Naive thymus-derived CD4-positive, alpha-beta T cell (primary cell): Measurements from ENCODE around the gene PGPEP1. TPM values are rescaled to one million over a fixed set of nuclear protein-coding genes. Genes with fewer than 3 reads are reported as not detected.

Experiments used
- microRNA-seq: library from miRNA; unstranded; fragments of <30 nt; microRNA quantifications from one replicate; pipeline ENCODE4 v1.2.0, GENCODE V29; 2022; ENCODE audit warnings: borderline microRNAs expressed
- polyA plus RNA-seq, 2 donors: library from polyadenylated mRNA; unstranded; fragments of 300-500 nt; fragmentation: Illumina TruSeq; gene quantifications; one replicate each; pipeline ENCODE4 v1.2.3, GENCODE V29; 2021
- total RNA-seq, 6 experiments: library from RNA in 5 of 6; stranded (reverse) in 5 of 6; gene quantifications; 1 replicate in 5 of 6; 2 replicates in 1 of 6; pipeline ENCODE4 v1.2.3 and lab custom pipeline; 2021 to 2026

The PGPEP1 gene
- total and polyA plus RNA-seq, 7 experiments from 2014 or later = 9.4 to 57.1 (median 41.1) TPM

Small RNAs within 50 kb of the gene (microRNA-seq; reads per million reads assigned to microRNA genes)
- not detected for gene MIR3189

Other genes with a start within 250 kb of the PGPEP1 start
- gene MAST3, start 242.8 kb upstream of the PGPEP1 start, total RNA-seq = 10 to 100 TPM; 36.0 to 58.7 (median 50.6) TPM
- gene MAST3, start 242.8 kb upstream of the PGPEP1 start, polyA plus RNA-seq = 10 to 100 TPM; 10.2 to 20.3 TPM
- gene PIK3R2, start 187.4 kb upstream of the PGPEP1 start, total RNA-seq = 10 to 100 TPM; 12.3 to 24.6 (median 16.4) TPM
- 1 to 10 TPM; 2.2 to 5.1 TPM for gene PIK3R2, start 187.4 kb upstream of the PGPEP1 start, polyA plus RNA-seq
- 100 to 1,000 TPM in 2 of 5 experiments, 10 to 100 TPM in 3; 51.3 to 514 (median 59.5) TPM for gene IFI30, start 166.8 kb upstream of the PGPEP1 start, total RNA-seq
- 1 to 10 TPM; 6.7 to 7.6 TPM for gene IFI30, start 166.8 kb upstream of the PGPEP1 start, polyA plus RNA-seq
- gene MPV17L2, start 147.4 kb upstream of the PGPEP1 start, total RNA-seq = 1 to 10 TPM; 4.8 to 9.4 (median 6.7) TPM
- 10 to 100 TPM in 1 of 2 donors, 1 to 10 TPM in 1; 7.0 to 15.5 TPM for gene MPV17L2, start 147.4 kb upstream of the PGPEP1 start, polyA plus RNA-seq
- gene RAB3A, start 136.6 kb upstream of the PGPEP1 start, total RNA-seq = 10 to 100 TPM in 2 of 5 experiments, 1 to 10 TPM in 3; 5.7 to 16.7 (median 8.8) TPM
- 1 to 10 TPM; 1.9 to 3.3 TPM for gene RAB3A, start 136.6 kb upstream of the PGPEP1 start, polyA plus RNA-seq
- gene PDE4C, start 114.2 kb upstream of the PGPEP1 start, total RNA-seq = not detected
- not detected for gene PDE4C, start 114.2 kb upstream of the PGPEP1 start, polyA plus RNA-seq
- 10 to 100 TPM in 2 of 5 experiments, 1 to 10 TPM in 3; 4.7 to 28.3 (median 9.1) TPM for gene IQCN, start 66.1 kb upstream of the PGPEP1 start, total RNA-seq
- gene IQCN, start 66.1 kb upstream of the PGPEP1 start, polyA plus RNA-seq = under 1 TPM; 0.19 to 0.24 TPM
- 1,000 to 10,000 TPM in 2 of 5 experiments, 100 to 1,000 TPM in 3; 196 to 1,360 (median 279) TPM for gene JUND, start 59.0 kb upstream of the PGPEP1 start, total RNA-seq
- 10 to 100 TPM; 29.0 to 67.3 TPM for gene JUND, start 59.0 kb upstream of the PGPEP1 start, polyA plus RNA-seq
- 100 to 1,000 TPM in 1 of 5 experiments, 10 to 100 TPM in 4; 45.3 to 131 (median 56.2) TPM for gene LSM4, start 17.5 kb upstream of the PGPEP1 start, total RNA-seq
- gene LSM4, start 17.5 kb upstream of the PGPEP1 start, polyA plus RNA-seq = 100 to 1,000 TPM; 123 to 163 TPM
- gene GDF15, start 45.6 kb downstream of the PGPEP1 start, total RNA-seq = under 1 TPM in 4 of 5 experiments, not detected in 1; 0.32 to 0.73 (median 0.58) TPM
- not detected for gene GDF15, start 45.6 kb downstream of the PGPEP1 start, polyA plus RNA-seq
- 10 to 100 TPM in 1 of 5 experiments, 1 to 10 TPM in 2, under 1 TPM in 2; 0.15 to 68.6 (median 1.2) TPM for gene LRRC25, start 57.0 kb downstream of the PGPEP1 start, total RNA-seq
- gene LRRC25, start 57.0 kb downstream of the PGPEP1 start, polyA plus RNA-seq = under 1 TPM; 0.20 to 0.44 TPM
- gene SSBP4, start 78.8 kb downstream of the PGPEP1 start, total RNA-seq = 100 to 1,000 TPM in 1 of 5 experiments, 10 to 100 TPM in 4; 27.0 to 185 (median 40.7) TPM
- gene SSBP4, start 78.8 kb downstream of the PGPEP1 start, polyA plus RNA-seq = 10 to 100 TPM; 33.5 to 42.8 TPM
- gene ISYNA1, start 97.5 kb downstream of the PGPEP1 start, total RNA-seq = 10 to 100 TPM in 4 of 5 experiments, 1 to 10 TPM in 1; 9.5 to 42.5 (median 42.0) TPM
- gene ISYNA1, start 97.5 kb downstream of the PGPEP1 start, polyA plus RNA-seq = 10 to 100 TPM; 21.9 to 29.0 TPM
- gene ELL, start 181.5 kb downstream of the PGPEP1 start, total RNA-seq = 10 to 100 TPM; 18.9 to 70.4 (median 25.0) TPM
- gene ELL, start 181.5 kb downstream of the PGPEP1 start, polyA plus RNA-seq = 10 to 100 TPM in 1 of 2 donors, 1 to 10 TPM in 1; 8.9 to 12.6 TPM
- 100 to 1,000 TPM; 137 to 241 (median 221) TPM for gene FKBP8, start 203.0 kb downstream of the PGPEP1 start, total RNA-seq
- gene FKBP8, start 203.0 kb downstream of the PGPEP1 start, polyA plus RNA-seq = 100 to 1,000 TPM in 1 of 2 donors, 10 to 100 TPM in 1; 96.9 to 155 TPM
- 100 to 1,000 TPM in 2 of 5 experiments, 10 to 100 TPM in 3; 74.7 to 108 (median 99.9) TPM for gene KXD1, start 217.3 kb downstream of the PGPEP1 start, total RNA-seq
- 10 to 100 TPM; 70.3 to 78.5 TPM for gene KXD1, start 217.3 kb downstream of the PGPEP1 start, polyA plus RNA-seq
- gene UBA52, start 231.3 kb downstream of the PGPEP1 start, total RNA-seq = 1,000 to 10,000 TPM; 1,563 to 2,429 (median 2,196) TPM
- gene UBA52, start 231.3 kb downstream of the PGPEP1 start, polyA plus RNA-seq = 1,000 to 10,000 TPM; 2,042 to 2,197 TPM
- gene REX1BD, start 248.2 kb downstream of the PGPEP1 start, total RNA-seq = 100 to 1,000 TPM in 4 of 5 experiments, 10 to 100 TPM in 1; 83.9 to 152 (median 116) TPM
- 100 to 1,000 TPM; 164 to 197 TPM for gene REX1BD, start 248.2 kb downstream of the PGPEP1 start, polyA plus RNA-seq